ENCODE results near the gene FAM47C. TPM values are rescaled to one million over a fixed set of nuclear protein-coding genes. Genes with fewer than 3 reads are reported as not detected.
"Not testable (repeated sequence)": the region's sequence is repeated elsewhere in the genome, so short reads cannot be mapped to it uniquely, and the experiment has no call there.

The FAM47C gene
- total RNA-seq, 1 donor from 2014 or later = not detected

DNA sequence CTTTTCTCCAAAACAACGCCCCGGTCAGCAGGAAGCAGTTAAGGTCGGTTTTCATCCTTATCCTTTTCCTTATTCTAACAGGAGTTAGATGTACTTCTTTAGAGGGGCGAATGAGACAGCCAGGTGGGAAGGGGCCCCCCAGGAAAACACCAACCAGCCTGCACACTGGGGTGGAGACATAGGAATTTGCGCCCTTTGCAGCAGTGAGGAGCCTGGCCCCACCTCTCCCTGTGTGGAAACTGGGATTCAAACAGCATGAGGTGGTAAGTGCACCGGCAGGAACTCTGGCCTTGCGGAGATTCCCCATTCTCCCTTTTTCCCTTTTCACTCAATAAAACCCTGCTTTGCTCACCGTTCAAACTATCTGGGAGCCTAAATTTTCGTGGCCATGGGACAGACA is 8.0 kb upstream of the FAM47C start:
- no peak for TF ChIP-seq CTCF (IDR thresholded peaks at IDR 0.05; ENCODE audit: partially characterized antibody, unreplicated experiment)
- Mint-ChIP-seq H3K9me3 (ENCODE audit: unreplicated experiment) (no peaks in the 10 kb centered on the region), H3K27me3 (ENCODE audit: unreplicated experiment) (no peaks in the 10 kb centered on the region), H3K36me3 (ENCODE audit: unreplicated experiment) (no peaks in the 10 kb centered on the region), H3K27ac (ENCODE audit: unreplicated experiment) (no peak overlapping the region), H3K4me3 (ENCODE audit: unreplicated experiment) (no peak overlapping the region), H3K4me1 (ENCODE audit: low read depth, unreplicated experiment) (no peaks in the 10 kb centered on the region)
- DNase-seq = no peak

DNA sequence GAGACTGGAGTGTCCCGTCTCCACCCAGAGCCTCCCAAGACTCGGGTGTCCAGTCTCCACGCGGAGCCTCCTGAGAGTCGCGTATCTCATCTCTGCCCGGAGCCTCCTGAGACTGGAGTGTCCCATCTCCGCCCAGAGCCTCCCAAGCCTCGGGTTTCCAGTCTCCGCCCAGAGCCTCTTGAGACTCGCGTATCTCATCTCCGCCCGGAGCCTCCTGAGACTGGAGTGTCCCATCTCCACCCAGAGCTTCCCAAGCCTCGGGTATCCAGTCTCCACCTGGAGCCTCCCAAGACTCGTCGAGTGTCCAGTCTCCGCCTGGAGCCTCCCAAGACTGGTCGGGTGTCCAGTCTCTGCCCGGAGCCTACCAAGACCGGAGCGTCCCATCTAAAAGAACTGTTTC is 2.3 kb downstream of the FAM47C start:
- TF ChIP-seq CTCF (IDR thresholded peaks at IDR 0.05; ENCODE audit: partially characterized antibody, unreplicated experiment) = no peak
- no peaks in the 10 kb centered on the region for H3K27me3 Mint-ChIP-seq (ENCODE audit: unreplicated experiment)
- H3K4me1 Mint-ChIP-seq (ENCODE audit: low read depth, unreplicated experiment) = no peaks in the 10 kb centered on the region
- peaks cover 5% of the 10 kb centered on the region for H3K9me3 Mint-ChIP-seq (ENCODE audit: unreplicated experiment)
- H3K36me3 Mint-ChIP-seq (ENCODE audit: unreplicated experiment) = no peaks in the 10 kb centered on the region
- no peak overlapping the region for H3K27ac Mint-ChIP-seq (ENCODE audit: unreplicated experiment)
- no peak for DNase-seq
- H3K4me3 Mint-ChIP-seq (ENCODE audit: unreplicated experiment) = no peak overlapping the region

DNA sequence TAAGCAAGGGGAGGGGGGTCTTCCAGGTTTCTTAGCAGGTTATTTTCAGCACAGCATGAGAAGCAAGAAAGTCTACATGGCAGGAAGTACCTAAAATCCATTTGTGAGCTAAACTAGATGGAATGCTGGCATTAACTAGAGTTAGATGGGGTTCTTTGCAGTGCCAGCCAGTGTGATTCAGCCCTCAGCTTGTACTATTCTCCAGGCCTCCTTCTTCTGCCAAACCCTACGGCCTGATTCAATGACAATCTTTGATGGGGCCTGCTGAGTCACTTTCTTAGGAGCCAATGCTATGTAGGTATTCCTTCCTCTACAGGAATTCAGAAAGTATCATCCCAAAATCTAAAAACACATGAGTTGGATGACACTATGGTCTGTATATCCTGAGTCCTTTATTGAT is 26.1 kb downstream of the FAM47C start:
- DNase-seq; H3K4me1 Mint-ChIP-seq (ENCODE audit: low read depth, unreplicated experiment); H3K27me3 Mint-ChIP-seq (ENCODE audit: unreplicated experiment); H3K4me3 Mint-ChIP-seq (ENCODE audit: unreplicated experiment); H3K9me3 Mint-ChIP-seq (ENCODE audit: unreplicated experiment); H3K36me3 Mint-ChIP-seq (ENCODE audit: unreplicated experiment); H3K27ac Mint-ChIP-seq (ENCODE audit: unreplicated experiment): not testable (repeated sequence)

- H3K36me3 Mint-ChIP-seq (ENCODE audit: unreplicated experiment); H3K27me3 Mint-ChIP-seq (ENCODE audit: unreplicated experiment); DNase-seq; H3K27ac Mint-ChIP-seq (ENCODE audit: unreplicated experiment); H3K4me1 Mint-ChIP-seq (ENCODE audit: low read depth, unreplicated experiment); H3K9me3 Mint-ChIP-seq (ENCODE audit: unreplicated experiment); H3K4me3 Mint-ChIP-seq (ENCODE audit: unreplicated experiment): not testable (repeated sequence)
Observed at GRCh38 chrX:37036674-37037220, 28.6 kb downstream of the FAM47C start.

DNA sequence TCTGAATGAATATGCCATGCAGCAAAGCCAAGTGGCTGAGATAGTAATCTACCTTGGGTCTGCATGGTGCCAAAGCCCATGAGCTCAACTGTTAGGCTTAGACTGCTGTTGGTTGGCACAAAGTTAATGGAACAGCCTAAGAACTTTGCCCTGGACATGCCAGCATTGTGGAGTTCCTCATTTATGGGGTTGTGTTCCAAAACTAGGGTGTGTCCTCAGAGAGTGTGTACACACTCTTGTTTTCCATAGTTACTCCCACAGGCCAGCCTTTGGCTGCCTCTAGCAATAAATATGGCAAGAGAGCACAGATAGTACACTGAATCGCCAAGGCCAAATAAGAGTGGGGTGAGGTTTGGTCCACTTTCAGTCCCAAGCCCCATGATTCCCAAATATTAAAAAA is 30.6 kb downstream of the FAM47C start:
- H3K4me1 Mint-ChIP-seq (ENCODE audit: low read depth, unreplicated experiment); DNase-seq; H3K36me3 Mint-ChIP-seq (ENCODE audit: unreplicated experiment); H3K9me3 Mint-ChIP-seq (ENCODE audit: unreplicated experiment); H3K4me3 Mint-ChIP-seq (ENCODE audit: unreplicated experiment); H3K27ac Mint-ChIP-seq (ENCODE audit: unreplicated experiment); H3K27me3 Mint-ChIP-seq (ENCODE audit: unreplicated experiment): not testable (repeated sequence)

GRCh38 chrX:37042956-37043885 is 35.1 kb downstream of the FAM47C start:
- not testable (repeated sequence) for H3K27ac Mint-ChIP-seq (ENCODE audit: unreplicated experiment); H3K9me3 Mint-ChIP-seq (ENCODE audit: unreplicated experiment); H3K36me3 Mint-ChIP-seq (ENCODE audit: unreplicated experiment); H3K4me3 Mint-ChIP-seq (ENCODE audit: unreplicated experiment); H3K27me3 Mint-ChIP-seq (ENCODE audit: unreplicated experiment); H3K4me1 Mint-ChIP-seq (ENCODE audit: low read depth, unreplicated experiment); DNase-seq

- Mint-ChIP-seq H3K4me1 (ENCODE audit: low read depth, unreplicated experiment) (no peaks in the 10 kb centered on the region), H3K27ac (ENCODE audit: unreplicated experiment) (no peak overlapping the region), H3K27me3 (ENCODE audit: unreplicated experiment) (no peaks in the 10 kb centered on the region), H3K36me3 (ENCODE audit: unreplicated experiment) (no peaks in the 10 kb centered on the region), H3K4me3 (ENCODE audit: unreplicated experiment) (no peak overlapping the region), H3K9me3 (ENCODE audit: unreplicated experiment) (no peaks in the 10 kb centered on the region)
- DNase-seq = no peak
- TF ChIP-seq CTCF (IDR thresholded peaks at IDR 0.05; ENCODE audit: partially characterized antibody, unreplicated experiment) = no peak
Observed at GRCh38 chrX:37047776-37048175, 39.6 kb downstream of the FAM47C start.

GRCh38 chrX:37057572-37057971 is 49.4 kb downstream of the FAM47C start:
- not testable (repeated sequence) for H3K4me1 Mint-ChIP-seq (ENCODE audit: low read depth, unreplicated experiment); H3K27ac Mint-ChIP-seq (ENCODE audit: unreplicated experiment); H3K4me3 Mint-ChIP-seq (ENCODE audit: unreplicated experiment); H3K27me3 Mint-ChIP-seq (ENCODE audit: unreplicated experiment); H3K9me3 Mint-ChIP-seq (ENCODE audit: unreplicated experiment); DNase-seq; H3K36me3 Mint-ChIP-seq (ENCODE audit: unreplicated experiment)
